Immature natural killer cell (primary cell): ENCODE results near the gene CSTPP1. TPM values are rescaled to one million over a fixed set of nuclear protein-coding genes. Genes with fewer than 3 reads are reported as not detected.

Source experiments
- DNase-seq, 3 donors: peaks; one replicate each; pipeline ENCODE4 v3.0.0; 2022; ENCODE audit warnings: mixed read lengths in 1 of 3
- H3K27ac Mint-ChIP-seq, 6 donors: one replicate each; pipeline ENCODE4 v1.8.0; 2020; ENCODE audit warnings: mixed read lengths in 6 of 6, mild to moderate bottlenecking in 5 of 6, inconsistent platforms in 4 of 6, moderate library complexity in 3 of 6
- H3K27me3 Mint-ChIP-seq, 3 donors: one replicate each; pipeline ENCODE4 v1.8.0; 2020 to 2021; ENCODE audit warnings: low read depth in 3 of 3, mild to moderate bottlenecking in 3 of 3, mixed read lengths in 3 of 3, moderate library complexity in 3 of 3, inconsistent platforms in 1 of 3
- H3K36me3 Mint-ChIP-seq, 3 donors: one replicate each; pipeline ENCODE4 v1.8.0; 2020; ENCODE audit warnings: mixed read lengths in 3 of 3, inconsistent platforms in 2 of 3, mild to moderate bottlenecking in 2 of 3
- H3K4me1 Mint-ChIP-seq, 2 donors: one replicate each; pipeline ENCODE4 v1.8.0; 2020; ENCODE audit warnings: inconsistent platforms in 2 of 2, mild to moderate bottlenecking in 2 of 2, mixed read lengths in 2 of 2, moderate library complexity in 1 of 2
- H3K4me3 Mint-ChIP-seq, 5 donors: one replicate each; pipeline ENCODE4 v1.8.0; 2020; ENCODE audit warnings: mild to moderate bottlenecking in 5 of 5, mixed read lengths in 5 of 5, inconsistent platforms in 3 of 5, moderate library complexity in 3 of 5
- H3K9me3 Mint-ChIP-seq, 6 donors: one replicate each; pipeline ENCODE4 v1.8.0; 2020; ENCODE audit warnings: mild to moderate bottlenecking in 6 of 6, mixed read lengths in 6 of 6, inconsistent platforms in 4 of 6, moderate library complexity in 3 of 6
- polyA plus RNA-seq, 3 donors: library from polyadenylated mRNA; unstranded; fragments of 300-500 nt; fragmentation: Illumina TruSeq; gene quantifications; one replicate each; pipeline ENCODE4 v1.2.3, GENCODE V29; 2021

The CSTPP1 gene
- polyA plus RNA-seq, 3 donors from 2014 or later = 13.2 to 24.1 (median 22.0) TPM

- no peak for DNase-seq
- Mint-ChIP-seq H3K27me3 (peaks cover 0 to 2% (median 0%) of the 10 kb centered on the region in 3 donors), H3K27ac (no peak overlapping the region), H3K36me3 (no peaks in the 10 kb centered on the region), H3K4me3 (no peak overlapping the region), H3K4me1 (no peaks in the 10 kb centered on the region), H3K9me3 (no peaks in the 10 kb centered on the region)
Observed at GRCh38 chr11:47021965-47022364, 85.4 kb downstream of the CSTPP1 start.

- DNase-seq = no peak
Observed at GRCh38 chr11:47028195-47029093, 91.9 kb downstream of the CSTPP1 start.

GRCh38 chr11:47033439-47033838 lies 96.9 kb downstream of the CSTPP1 start:
- DNase-seq = no peak
- Mint-ChIP-seq H3K4me3 (no peak overlapping the region), H3K4me1 (peaks cover 0 to 12% of the 10 kb centered on the region in 2 donors), H3K27ac (no peak overlapping the region), H3K27me3 (no peaks in the 10 kb centered on the region), H3K36me3 (peaks cover 0 to 4% (median 0%) of the 10 kb centered on the region in 3 donors), H3K9me3 (no peaks in the 10 kb centered on the region)

More at GRCh38 chr11:47028195-47029093, 91.9 kb downstream of the CSTPP1 start:
- Mint-ChIP-seq H3K36me3 (no peaks in the 10 kb centered on the region), H3K4me1 (no peaks in the 10 kb centered on the region), H3K4me3 (no peak overlapping the region), H3K27ac (no peak overlapping the region), H3K9me3 (no peaks in the 10 kb centered on the region), H3K27me3 (no peaks in the 10 kb centered on the region)

GRCh38 chr11:47034091-47034490 lies 97.5 kb downstream of the CSTPP1 start:
- Mint-ChIP-seq H3K9me3 (no peaks in the 10 kb centered on the region), H3K4me3 (no peak overlapping the region), H3K27ac (no peak overlapping the region), H3K27me3 (no peaks in the 10 kb centered on the region), H3K36me3 (peaks cover 0 to 4% (median 0%) of the 10 kb centered on the region in 3 donors), H3K4me1 (peaks cover 0 to 12% of the 10 kb centered on the region in 2 donors)
- no peak for DNase-seq

- Mint-ChIP-seq H3K9me3 (no peaks in the 10 kb centered on the region), H3K4me3 (peak overlapping the region in 1 of 5 donors; percentile 4), H3K27ac (peak overlapping the region in 1 of 6 donors; percentile 8), H3K36me3 (peaks cover 0 to 4% (median 0%) of the 10 kb centered on the region in 3 donors), H3K27me3 (no peaks in the 10 kb centered on the region), H3K4me1 (peaks cover 0 to 12% of the 10 kb centered on the region in 2 donors)
- DNase-seq = no peak
Observed at GRCh38 chr11:47035108-47035507, 98.5 kb downstream of the CSTPP1 start.

- DNase-seq = no peak
- H3K9me3 Mint-ChIP-seq = no peaks in the 10 kb centered on the region
- no peaks in the 10 kb centered on the region for H3K4me1 Mint-ChIP-seq
- H3K4me3 Mint-ChIP-seq = no peak overlapping the region
- peaks cover 0 to 4% (median 0%) of the 10 kb centered on the region in 3 donors for H3K27me3 Mint-ChIP-seq
- H3K36me3 Mint-ChIP-seq = no peaks in the 10 kb centered on the region
- no peak overlapping the region for H3K27ac Mint-ChIP-seq
Observed at GRCh38 chr11:47044119-47044518, 107.6 kb downstream of the CSTPP1 start.

DNA sequence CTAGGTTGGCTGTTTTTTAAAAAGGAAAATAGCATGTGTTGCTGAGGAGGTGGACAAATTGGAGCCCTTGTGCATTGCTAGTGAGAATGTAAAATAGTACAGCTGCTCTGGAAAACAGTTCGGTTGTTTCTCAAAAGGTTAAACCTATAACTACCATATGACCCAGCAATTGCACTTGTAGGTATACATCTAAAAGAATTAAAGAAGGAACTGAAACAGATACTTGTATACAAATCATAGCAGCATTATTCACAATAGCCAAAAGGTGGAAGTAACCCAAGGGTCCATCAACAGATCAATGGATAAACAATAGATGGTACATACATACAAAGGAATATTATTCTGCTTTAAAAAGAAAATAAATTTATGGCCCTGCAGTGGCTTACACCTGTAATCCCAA lies 111.4 kb downstream of the CSTPP1 start:
- Mint-ChIP-seq H3K27ac (no peak overlapping the region), H3K36me3 (peaks cover 3 to 7% (median 5%) of the 10 kb centered on the region in 3 donors), H3K9me3 (no peaks in the 10 kb centered on the region), H3K4me1 (no peaks in the 10 kb centered on the region), H3K4me3 (no peak overlapping the region), H3K27me3 (peaks cover 0 to 4% (median 0%) of the 10 kb centered on the region in 3 donors)
- no peak for DNase-seq

DNA sequence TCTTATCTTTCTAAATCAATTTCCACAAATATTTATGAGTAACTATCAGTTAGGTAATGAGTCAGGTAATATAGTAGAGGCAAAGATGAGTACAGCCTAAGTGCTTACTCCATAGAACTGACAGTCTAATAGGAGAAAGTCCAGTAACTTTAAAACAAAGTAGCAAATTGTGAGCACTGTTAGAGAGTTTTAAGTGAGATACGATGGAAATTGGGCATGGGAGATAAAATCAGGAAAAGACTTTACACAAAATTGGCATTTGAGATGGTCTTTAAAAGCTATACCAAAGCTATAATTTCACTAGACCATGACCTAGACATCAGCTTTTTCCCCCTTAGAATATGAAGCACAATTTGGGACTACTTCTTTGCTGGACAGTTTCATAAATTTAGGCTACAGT lies 113.7 kb downstream of the CSTPP1 start:
- Mint-ChIP-seq H3K4me1 (no peaks in the 10 kb centered on the region), H3K27me3 (peaks cover 0 to 4% (median 0%) of the 10 kb centered on the region in 3 donors), H3K4me3 (no peak overlapping the region), H3K27ac (no peak overlapping the region), H3K9me3 (no peaks in the 10 kb centered on the region), H3K36me3 (peaks cover 8 to 14% (median 10%) of the 10 kb centered on the region in 3 donors)
- DNase-seq = no peak

GRCh38 chr11:47051217-47051616 lies 114.7 kb downstream of the CSTPP1 start:
- no peak for DNase-seq

GRCh38 chr11:47052165-47052564 lies 115.6 kb downstream of the CSTPP1 start:
- Mint-ChIP-seq H3K36me3 (peaks cover 8 to 18% (median 15%) of the 10 kb centered on the region in 3 donors), H3K4me3 (no peak overlapping the region), H3K27me3 (no peaks in the 10 kb centered on the region), H3K4me1 (no peaks in the 10 kb centered on the region), H3K27ac (no peak overlapping the region), H3K9me3 (no peaks in the 10 kb centered on the region)
- DNase-seq = no peak

More at GRCh38 chr11:47051217-47051616, 114.7 kb downstream of the CSTPP1 start:
- Mint-ChIP-seq H3K27me3 (peaks cover 0 to under 1% (median 0%) of the 10 kb centered on the region in 3 donors), H3K4me1 (no peaks in the 10 kb centered on the region), H3K9me3 (no peaks in the 10 kb centered on the region), H3K27ac (no peak overlapping the region), H3K36me3 (peaks cover 8 to 15% (median 14%) of the 10 kb centered on the region in 3 donors), H3K4me3 (no peak overlapping the region)

DNA sequence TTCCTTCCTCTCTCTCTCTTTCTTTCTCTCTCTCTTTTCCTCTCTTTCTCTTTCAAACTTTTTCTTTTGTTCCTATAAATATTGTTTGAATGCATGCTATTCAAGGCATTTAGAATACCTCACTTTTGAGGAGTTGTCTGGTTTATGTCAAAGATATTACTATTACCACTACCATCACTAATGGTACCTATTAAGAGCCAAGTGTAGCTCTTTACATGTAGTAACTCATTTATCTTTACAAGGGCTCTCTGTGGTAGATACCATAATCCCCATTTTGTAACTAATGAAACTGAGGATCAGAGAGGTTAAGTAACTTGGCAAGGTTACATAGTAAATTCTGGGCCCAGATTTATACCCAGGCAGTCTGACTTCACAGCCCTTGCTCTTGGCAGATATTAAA lies 116.0 kb downstream of the CSTPP1 start:
- no peak overlapping the region for H3K27ac Mint-ChIP-seq
- H3K4me1 Mint-ChIP-seq = no peaks in the 10 kb centered on the region

GRCh38 chr11:47055534-47055933 lies 119.0 kb downstream of the CSTPP1 start:
- H3K4me3 Mint-ChIP-seq = no peak overlapping the region
- H3K36me3 Mint-ChIP-seq = peaks cover 17 to 24% (median 20%) of the 10 kb centered on the region in 3 donors
- no peaks in the 10 kb centered on the region for H3K4me1 Mint-ChIP-seq
- DNase-seq = no peak
- H3K9me3 Mint-ChIP-seq = peaks cover 0 to 1% (median 0%) of the 10 kb centered on the region in 6 donors
- H3K27me3 Mint-ChIP-seq = no peaks in the 10 kb centered on the region
- H3K27ac Mint-ChIP-seq = no peak overlapping the region

More for the DNA sequence above, 116.0 kb downstream of the CSTPP1 start:
- DNase-seq = no peak
- peaks cover 11 to 22% (median 15%) of the 10 kb centered on the region in 3 donors for H3K36me3 Mint-ChIP-seq
- no peak overlapping the region for H3K4me3 Mint-ChIP-seq
- H3K9me3 Mint-ChIP-seq = no peaks in the 10 kb centered on the region
- H3K27me3 Mint-ChIP-seq = no peaks in the 10 kb centered on the region

DNA sequence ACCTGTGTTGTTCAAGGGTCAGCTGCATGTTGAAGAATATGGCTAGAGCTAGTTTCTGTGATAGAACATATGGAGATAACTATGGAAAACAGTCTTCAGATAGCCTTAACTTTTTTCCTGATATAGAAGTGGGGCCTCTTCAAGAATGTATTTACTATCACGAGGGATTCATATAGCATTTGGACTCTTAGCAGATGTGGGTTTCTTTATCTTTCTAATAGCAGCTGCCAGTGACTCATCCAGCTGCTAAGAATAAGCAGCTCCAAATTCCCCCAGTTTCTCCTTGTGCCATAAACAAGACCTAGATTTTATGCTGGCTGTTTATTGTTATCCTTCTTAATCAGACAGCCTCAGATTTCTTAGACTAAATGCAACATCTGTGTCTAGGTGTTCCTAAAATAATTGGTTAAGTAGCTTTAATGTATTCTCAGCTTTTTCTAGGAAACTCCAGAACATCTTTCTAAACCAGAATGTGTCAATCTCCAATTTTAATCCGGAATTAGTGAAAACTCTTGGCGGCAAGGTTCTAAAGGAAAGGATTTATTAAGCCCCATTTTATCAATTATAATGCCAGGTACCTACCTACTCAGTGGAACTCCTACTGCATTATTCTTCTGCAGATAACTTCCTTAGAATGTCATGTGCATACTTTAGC lies 119.8 kb downstream of the CSTPP1 start:
- Mint-ChIP-seq H3K4me1 (no peaks in the 10 kb centered on the region), H3K27me3 (no peaks in the 10 kb centered on the region), H3K9me3 (peaks cover 0 to 1% (median 0%) of the 10 kb centered on the region in 6 donors), H3K4me3 (no peak overlapping the region), H3K36me3 (peaks cover 17 to 24% (median 20%) of the 10 kb centered on the region in 3 donors), H3K27ac (no peak overlapping the region)
- no peak for DNase-seq

DNA sequence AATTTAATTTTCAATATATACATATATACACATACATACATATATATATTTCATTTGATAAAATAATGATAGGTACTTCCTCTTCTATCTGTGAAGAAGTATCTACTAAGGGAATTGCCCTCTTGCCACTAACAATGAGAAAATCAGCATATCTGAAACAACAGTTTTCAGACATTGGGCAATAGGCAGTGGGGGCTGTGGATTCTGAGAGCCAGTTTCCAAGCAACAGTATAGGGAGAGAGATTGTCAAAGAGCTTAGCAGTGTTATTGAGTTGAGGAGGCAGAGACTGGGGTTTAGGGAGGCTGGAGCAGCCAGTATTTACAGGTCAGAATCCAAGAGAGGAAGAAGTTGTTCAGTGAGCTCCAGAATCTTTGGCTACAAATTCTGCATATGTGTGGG lies 120.8 kb downstream of the CSTPP1 start:
- H3K27me3 Mint-ChIP-seq = peaks cover 0 to 2% (median 0%) of the 10 kb centered on the region in 3 donors
- H3K27ac Mint-ChIP-seq = no peak overlapping the region
- H3K36me3 Mint-ChIP-seq = peaks cover 14 to 23% (median 20%) of the 10 kb centered on the region in 3 donors
- no peaks in the 10 kb centered on the region for H3K4me1 Mint-ChIP-seq
- peaks cover 0 to 1% (median 0%) of the 10 kb centered on the region in 6 donors for H3K9me3 Mint-ChIP-seq
- H3K4me3 Mint-ChIP-seq = no peak overlapping the region
- DNase-seq = no peak
